HK-2 (cell line): ENCODE measurements around the gene CERS6.

Source experiments
- DNase-seq: peaks from one replicate; pipeline ENCODE4 v3.0.0-alpha.2; 2018; ENCODE audit not compliant: unreplicated experiment

Gene CERS6

DNA sequence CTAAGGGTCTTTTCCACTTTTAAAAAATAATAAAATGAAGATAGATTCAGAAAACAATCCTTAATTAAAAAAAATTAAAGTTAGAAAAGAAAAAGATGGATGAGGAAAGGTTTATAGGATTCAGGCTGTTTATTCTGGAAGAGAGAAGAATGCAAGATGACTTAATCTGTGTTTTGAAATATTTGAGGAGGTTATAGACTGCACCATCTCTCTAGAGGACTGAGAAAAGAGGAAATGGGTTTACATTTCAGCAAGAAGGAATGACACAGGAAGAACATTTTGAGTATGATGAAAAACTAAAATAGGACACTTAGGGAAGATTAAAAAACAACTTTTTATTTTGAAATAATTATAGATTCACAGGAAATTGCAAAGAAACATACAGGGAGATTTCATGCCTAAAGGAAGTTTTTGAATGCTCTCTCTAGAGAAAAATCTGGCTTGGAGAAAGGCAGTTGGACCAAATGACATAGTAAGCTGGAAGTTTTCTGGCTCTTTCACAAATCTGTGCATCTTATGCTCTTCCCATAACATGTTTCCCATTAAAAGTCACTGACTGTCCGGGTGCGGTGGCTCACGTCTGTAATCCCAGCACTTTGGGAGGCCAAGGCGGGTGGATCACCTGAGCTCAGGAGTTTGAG, 75.0 kb downstream of the CERS6 start:
- no peak for DNase-seq

DNA sequence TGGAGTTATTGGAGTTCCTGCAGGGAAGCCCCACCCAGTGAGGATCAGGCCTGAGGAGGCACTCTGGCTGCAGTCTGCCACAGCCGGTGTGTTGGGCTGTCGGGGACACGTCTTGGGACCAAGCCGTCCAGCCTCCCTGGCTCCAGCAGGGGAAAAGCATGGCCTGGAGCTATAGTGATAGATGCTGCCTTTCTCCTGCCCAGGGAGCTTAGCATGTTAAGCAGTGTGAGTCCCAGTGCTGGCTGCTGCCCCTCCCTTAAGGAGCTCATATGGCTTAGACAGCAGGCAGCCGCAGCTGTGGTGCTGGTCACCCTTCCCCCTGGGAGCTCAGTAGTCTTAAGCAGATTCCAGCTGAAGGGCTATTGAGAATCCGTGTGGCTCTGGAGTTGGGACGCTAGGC, 78.9 kb downstream of the CERS6 start:
- no peak for DNase-seq

DNA sequence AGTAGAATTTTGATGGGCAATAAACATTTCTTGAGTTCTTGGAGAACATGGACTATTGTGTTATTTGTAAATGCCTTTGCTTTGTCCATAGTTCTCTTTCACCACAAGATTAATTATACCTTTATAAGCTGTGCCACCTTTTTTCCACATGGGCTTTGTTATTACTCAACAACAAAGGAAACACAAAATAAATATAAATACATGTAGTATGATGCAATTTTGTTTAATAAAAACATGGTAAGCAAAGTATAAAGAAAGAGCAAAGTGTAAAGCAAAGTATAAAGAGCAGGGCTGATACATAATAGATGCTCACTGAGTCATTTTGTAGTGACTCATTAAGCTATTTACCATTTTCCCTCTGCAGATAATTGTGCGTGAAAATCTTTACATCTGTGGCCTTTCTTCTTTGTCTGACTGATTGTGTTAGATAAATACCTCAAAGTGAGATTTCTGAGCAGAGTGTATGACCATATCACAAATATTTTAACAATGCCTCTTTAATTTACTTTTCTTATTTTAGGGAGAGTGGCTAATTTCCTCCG, 80.9 kb downstream of the CERS6 start:
- no peak for DNase-seq

DNA sequence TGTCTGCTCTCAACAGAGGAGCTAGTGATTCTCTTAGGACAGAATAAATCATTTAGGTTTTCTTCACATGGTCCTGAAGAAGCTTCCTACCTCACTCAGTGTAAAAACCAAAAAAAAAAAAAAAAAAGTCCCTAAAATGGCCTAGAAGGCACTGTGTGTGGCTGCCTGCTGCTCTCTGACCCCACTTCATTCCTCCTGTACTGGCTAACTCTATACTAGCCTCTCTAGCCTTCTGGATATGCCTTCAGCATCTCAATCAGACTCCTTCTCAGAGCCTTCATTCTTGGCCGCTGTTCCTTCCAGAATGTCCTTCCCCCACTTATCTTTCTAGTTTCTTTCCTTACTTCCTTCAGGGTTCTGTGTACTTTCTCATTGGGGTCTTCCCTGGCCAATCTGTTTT, 82.1 kb downstream of the CERS6 start:
- no peak for DNase-seq

DNA sequence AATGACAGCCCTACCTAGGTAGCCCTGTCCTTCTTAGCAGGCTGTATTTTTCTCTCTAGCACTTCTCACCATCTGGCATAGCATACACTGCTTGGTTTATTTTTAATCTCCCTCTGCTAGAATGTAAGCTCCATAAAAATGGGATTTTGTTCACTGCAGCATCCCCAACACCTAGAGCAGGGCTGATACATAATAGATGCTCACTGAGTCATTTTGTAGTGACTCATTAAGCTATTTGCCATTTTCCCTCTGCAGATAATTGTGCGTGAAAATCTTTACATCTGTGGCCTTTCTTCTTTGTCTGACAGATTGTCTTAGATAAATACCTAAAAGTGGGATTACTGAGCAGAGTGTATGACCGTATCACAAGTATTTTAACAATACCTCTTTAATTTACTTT, 82.5 kb downstream of the CERS6 start:
- DNase-seq = no peak

DNA sequence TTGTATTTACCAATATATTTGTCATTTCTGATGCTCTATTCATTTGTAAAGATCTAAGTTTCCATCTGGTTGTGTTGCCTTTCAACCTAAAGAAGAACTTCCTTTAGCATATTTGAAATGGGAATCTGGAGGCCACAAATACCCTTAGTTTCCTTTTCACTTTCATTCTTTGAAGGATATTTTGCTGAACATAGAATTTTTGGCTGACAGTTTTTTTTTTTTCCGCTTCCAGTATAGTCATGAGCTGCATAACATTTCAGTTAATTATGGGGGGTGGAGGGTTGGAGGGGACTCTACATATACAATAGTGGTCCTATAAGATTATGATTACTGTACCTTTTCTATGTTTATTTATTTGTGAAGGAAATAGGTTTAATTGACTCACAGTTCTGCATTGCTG, 83.9 kb downstream of the CERS6 start:
- no peak for DNase-seq

DNA sequence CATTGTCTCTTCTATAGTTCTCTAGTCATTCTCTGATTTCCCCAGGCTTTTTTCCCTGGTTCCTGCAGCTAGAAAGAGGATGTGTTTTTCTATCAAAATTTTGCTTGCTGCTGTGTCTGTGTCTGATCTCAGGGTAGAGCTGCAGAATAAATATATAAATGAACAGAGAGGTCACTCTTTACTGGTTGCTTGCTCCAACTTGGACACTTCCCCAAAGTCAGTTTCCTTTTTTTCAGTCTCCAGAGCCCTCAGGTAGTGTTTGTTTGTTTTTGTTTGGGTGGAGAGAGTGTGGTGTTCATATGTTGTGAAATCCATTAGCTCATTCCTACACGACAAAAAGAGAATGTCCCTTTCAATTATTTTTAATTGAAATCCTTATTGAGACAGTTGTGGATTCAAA, 85.8 kb downstream of the CERS6 start:
- no peak for DNase-seq

DNA sequence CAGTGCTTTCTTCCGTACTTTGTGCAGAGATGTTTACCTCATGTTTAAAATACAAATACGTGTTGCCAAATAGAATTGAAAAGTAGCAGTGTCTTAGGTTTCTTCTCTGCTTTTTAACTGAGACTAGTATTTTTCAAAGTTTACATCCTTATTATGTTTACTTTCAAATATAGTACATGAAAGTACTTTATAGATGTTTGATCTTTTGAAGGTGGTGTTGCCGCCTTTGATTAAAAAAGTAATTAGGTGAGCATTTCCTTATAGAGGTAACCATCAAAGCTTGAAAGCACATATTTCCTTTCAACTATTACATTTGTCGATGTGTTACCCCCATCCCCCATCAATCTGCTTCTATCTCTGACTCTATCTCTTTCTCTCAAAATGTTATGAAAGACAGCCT, 87.0 kb downstream of the CERS6 start:
- DNase-seq = no peak

DNA sequence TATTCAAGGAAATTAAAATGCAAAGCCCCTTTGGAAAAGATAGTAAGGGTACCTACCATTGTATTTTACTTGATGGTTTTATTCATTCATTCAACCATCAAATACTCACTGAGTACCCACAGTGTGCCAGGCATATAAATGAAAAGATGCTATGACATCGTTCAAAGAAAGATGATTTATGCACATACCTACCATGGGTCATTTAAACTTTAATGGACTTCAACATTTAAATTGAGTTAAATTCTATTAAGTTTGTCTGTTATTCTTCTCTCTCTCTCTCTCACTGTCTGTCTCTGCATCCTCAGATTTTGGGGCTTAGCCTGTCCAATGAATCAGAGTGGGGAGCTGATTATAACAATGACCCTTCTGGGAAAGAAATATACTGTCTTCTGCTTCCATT, 87.9 kb downstream of the CERS6 start:
- DNase-seq = no peak

DNA sequence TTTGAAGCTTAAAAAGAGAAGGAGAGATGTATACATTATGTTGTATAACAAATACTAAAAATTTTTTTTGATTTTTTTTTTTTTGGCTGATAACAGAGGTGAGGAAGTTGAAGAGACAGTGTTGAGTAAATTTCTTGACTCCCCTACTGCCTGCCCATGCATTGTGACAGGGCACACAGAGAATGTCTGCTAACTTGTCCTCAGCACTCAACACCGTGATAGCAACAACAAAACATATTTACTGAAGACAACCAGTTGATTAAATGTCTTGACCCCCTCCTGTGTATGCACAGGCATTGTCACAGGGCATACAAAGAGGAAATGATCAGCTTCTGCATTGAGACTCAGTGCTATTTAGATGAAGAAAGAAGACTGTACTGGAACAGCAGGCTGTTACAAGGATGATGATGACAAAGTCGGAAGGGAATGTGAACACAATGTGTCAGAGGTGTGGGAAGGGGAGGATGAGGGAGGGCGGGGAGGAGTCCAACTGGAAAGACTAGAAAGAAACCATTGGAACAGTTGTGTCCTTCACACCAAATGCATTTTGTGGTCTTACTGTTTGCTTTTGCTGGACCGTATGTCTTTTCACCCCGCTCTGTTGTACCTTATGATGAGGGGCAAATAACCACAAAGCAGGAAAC, 89.5 kb downstream of the CERS6 start:
- peak; percentile 67 for DNase-seq

DNA sequence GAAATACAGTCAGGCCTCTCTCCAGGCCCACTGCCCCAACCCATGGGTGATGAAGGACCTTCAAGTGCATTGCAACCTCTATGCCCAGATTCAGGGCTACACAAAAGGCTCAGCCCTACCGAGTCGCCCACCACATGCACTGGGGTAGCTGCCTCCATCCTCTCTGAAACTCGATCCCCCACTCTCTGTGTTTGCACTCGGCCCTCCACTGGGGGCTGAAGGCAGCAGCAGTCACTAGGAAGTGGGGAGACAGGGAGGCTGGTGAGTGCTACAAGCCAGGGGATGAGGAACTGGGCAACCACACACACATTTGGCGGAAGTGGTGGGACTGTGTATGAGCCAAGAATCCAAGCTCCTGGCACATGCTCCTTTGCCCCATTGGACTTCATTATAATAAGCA, 94.6 kb downstream of the CERS6 start:
- DNase-seq = no peak

DNA sequence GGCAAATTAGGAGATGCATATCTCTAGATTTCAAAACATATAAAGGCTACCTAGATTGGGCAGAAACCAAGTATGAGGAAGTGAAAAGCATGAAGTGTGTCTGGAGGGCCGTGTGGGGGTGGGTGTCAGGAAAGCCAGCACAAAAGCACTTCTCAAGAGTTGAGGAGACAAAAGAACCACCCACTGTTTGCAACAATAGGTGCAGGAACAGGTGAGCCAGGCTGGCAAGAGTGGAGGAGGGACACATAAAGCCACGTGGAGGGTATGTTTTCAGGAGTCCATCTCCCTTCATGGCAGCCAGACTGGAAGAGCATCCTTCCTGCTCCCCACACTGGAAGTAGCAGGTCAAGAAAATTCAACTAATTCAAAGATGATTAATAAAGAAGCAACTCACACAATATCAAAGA, 96.4 kb downstream of the CERS6 start:
- no peak for DNase-seq

DNA sequence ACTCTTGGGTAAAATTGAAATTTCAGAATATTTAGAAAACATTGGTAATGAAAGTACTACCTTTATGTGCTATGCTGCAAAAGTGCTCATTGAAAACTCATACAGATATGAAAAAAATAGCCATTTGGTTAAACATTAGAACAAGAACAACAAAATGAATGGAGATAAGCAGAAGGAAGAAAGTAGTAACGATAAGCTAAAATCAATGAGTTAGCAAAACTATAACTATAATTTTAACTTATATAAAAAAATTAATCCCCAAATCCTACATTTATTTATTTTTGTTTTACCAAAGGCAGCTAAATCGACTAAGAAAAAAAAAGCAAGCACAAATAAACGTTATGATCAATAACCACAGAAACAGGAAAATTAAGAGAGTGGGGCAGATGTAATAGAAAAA, 99.2 kb downstream of the CERS6 start:
- no peak for DNase-seq

DNA sequence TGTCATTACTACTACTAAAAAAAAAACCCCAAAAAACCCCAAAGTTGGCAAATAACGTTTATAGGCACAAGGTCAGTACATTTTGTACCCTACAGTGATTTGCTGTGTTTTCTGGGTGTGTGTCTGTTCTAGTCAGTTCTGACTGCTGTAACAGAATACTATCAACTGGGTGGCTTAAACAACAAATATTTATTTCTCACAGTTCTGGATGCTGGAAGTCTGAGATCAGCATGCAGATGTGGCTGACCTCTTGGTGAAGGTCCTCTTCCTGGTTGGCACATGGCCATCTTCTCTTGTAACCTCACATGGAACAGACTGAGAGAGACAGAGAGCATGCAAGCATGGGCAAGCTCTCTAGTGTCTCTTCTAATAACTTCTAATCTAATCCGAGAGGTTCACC, 103.1 kb downstream of the CERS6 start:
- DNase-seq = no peak

DNA sequence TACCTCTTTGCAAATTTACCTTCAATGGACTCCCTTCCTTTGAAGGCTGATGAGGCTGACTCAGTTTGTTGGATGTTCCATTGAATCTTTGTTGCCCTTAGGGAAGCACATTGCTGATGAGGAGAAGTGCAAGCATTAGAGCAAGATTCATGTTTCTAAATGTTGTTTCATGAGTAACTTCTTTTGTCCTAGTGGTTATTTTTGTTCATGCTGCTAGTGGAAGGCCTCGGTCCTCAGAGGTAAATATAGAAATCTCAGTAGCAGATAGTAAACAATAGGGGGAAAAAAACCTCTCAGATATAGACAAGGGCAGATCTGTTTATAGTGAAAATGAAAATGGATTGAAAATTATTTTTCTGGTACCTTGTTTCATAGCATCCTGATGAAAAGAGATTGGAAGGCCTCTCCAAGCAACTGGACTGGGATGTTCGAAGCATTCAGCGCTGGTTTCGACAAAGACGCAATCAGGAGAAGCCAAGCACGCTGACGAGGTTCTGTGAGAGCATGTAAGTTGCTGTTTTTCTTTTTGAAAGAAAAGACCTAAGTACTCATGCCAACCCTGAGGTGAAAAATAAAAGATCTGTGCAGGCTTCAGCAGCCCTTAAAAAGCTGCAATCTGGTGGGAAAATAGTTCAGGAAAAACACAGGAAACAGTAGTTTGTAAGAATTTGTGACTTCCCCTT, 104.9 kb downstream of the CERS6 start:
- no peak for DNase-seq

DNA sequence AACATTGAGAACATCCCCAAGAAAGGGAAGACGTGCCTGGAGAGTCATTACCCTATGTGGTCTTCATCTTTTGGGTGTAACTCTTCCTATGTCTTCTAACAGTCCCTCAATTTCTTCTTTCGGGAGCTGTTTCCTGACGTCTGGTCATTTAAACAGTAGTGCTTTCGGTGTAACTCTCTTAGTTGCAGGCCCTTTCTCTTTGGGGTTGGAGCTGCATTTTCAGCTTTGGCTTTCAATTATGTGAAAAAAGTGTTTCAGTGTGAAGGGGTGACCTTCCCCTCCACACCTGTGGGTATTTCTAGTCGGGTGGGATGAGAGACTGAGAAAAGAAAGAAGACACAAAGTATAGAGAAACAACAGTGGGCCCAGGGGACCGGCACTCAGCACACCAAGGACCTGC, 105.9 kb downstream of the CERS6 start:
- DNase-seq = no peak

DNA sequence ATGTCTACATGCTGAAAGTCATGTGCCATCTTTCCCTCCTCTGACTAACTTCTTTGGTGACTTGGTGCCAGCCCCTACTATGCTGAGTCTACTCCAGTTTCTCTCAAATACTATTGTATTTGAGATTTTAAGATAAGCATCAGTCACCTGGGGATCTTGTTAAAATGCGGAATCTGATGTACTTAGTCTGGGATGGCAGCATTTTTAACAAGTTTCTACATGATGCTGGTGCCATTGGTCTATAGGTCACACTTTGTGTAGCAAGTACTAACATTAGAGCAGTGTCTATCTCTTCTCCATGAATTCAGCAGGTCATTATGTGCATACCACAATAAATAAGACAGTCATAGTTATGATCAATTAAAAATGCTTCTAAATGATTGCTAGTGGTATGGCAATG, 106.9 kb downstream of the CERS6 start:
- no peak for DNase-seq

DNA sequence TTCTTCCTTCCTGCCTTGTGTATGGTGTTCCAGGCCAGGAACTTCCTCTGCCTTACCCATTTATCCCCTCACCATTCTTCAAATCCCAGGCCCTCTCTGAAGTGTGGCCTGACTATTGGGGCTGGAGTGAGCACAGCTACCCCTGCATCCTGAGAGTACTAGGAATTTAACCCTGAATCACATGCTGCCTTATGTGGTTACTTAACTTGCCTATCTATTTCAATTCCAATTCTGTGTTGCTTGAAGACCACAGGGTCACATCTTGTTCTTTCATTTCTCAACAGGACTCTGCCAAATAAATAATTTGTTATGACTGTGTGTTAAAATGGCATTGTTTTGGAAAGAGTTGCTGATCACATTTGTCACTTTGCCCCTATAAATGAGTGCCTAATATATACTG, 108.6 kb downstream of the CERS6 start:
- DNase-seq = no peak

DNA sequence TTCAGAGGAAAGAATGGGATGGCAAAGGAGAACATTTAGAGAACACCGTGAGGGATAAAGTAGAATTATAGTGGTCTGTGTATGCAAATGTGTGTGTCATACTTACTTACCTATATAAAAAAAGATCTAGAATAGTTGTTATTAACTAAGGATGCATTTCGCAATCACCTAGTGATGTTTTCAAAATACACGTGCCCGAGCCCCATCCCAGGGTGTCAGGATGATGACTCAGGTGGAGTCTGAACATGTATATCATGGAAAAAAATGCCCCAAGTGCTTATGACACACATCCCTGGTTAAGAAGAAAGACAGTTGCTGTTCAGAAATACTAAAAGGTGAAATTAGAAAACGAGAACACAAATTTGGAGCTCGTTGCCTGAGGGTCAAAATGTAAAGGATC, 109.0 kb downstream of the CERS6 start:
- peak; percentile 17 for DNase-seq

DNA sequence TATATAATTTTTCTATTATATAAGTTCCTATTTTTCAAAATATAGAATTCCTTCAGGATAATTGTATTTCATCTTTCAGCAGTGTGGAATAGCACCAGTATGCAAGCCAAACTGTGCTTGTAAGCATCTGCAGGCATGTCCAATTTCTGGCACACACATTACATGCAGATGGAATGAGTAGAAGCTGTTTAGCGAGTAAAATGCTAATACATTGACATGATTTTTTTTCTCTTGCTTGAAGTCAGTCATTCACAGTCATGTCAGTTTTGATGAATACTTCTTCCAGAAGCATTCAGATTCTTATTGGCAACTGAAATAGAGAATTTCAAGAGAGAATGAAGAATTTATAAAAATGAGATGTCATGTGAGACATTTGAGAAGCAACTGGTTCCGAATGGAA, 109.4 kb downstream of the CERS6 start:
- no peak for DNase-seq

DNA sequence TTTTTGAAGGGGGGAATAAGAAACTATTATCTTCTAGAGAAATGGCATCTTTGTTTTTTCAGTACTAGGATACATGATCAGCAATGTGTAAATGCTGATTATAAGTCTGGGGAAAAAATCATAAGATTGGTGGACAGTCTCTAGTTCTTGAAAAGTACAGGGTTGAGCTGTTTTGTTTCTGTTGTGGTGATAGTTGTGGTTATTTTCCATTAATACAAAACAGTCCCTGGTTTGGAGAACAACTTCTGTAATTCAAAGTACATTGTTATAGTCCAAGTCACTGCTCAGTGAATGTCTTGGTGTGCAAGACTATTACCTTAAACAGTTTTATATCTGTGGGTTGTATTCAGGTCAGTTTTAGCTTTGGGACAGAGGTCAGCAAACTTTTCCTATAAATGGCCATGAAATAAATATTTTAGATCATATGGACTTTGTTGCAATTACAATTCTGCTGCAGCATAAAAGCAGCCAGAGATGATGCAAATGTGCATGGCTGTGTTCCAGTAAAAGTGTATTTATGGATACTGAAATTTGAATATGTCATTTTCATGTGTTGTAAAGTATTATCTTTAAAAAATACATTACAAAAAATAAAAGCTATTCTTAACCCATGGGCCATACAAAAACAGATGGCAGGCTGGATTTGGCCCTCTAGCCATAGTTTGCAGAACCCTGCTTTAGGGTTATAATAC, 111.0 kb downstream of the CERS6 start:
- no peak for DNase-seq

DNA sequence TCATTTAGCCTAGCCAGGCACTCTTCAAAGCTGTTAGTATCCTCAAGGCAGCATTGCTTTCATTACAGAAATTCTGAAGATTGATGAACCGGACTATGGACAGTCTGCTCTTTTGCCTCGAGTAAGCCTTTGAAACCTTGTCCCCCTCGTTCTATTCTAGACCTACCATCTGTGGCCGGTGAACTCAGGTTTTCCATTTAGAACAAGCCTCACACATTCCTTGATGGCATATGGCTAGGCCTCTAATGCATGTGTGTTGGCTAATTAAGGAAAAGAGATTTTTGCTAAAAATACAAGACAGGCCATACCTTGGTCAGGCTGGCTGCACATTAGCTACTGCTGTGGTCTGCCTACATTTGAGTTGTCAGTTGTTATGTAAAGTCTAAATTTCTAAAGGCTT, 111.8 kb downstream of the CERS6 start:
- DNase-seq = no peak
